PC-3 (cell line): Measurements from ENCODE around the gene WNT5A. TPM values are rescaled to one million over a fixed set of nuclear protein-coding genes. Genes with fewer than 3 reads are reported as not detected.
A peak's percentile ranks its signal among the peaks of the same experiment; 100 is the strongest.

Experiments
- ATAC-seq: fragments of 200-7000 bp; cut with Tn5 transposase; 2 replicates; pipeline ENCODE4 v1.9.1; 2020; ENCODE audit warnings: mild to moderate bottlenecking, moderate library complexity
- BruUV-seq: library from RNA; stranded (reverse); fragments of 400-500 nt; replicated peaks from 2 replicates; lab custom pipeline; 2021; lab: Mats Ljungman, UMichigan
- CTCF ChIA-PET: fragments of 300-600 bp; sonication (Branson Sonifier 250); formaldehyde crosslinking; loops from one replicate; lab custom pipeline; 2022; ENCODE audit warnings: antibody characterized with exemption; lab: Charles Lee
- POLR2A ChIA-PET: fragments of 300-600 bp; sonication (Branson Sonifier 250); formaldehyde crosslinking; loops from one replicate; lab custom pipeline; 2022; ENCODE audit warnings: antibody characterized with exemption; ENCODE audit not compliant: unreplicated experiment; lab: Charles Lee
- DNase-seq: peaks from one replicate; pipeline ENCODE4 v3.0.0-alpha.2; 2015
- H2AFZ ChIP-seq: fragments of 300-600 bp; sonication (generic); 2 replicates; pipeline ENCODE4 v1.6.0; 2016; ENCODE audit warnings: antibody characterized with exemption, low read length
- H3F3A ChIP-seq: fragments of 300-600 bp; sonication (generic); one replicate; pipeline ENCODE4 v1.6.0; 2017; ENCODE audit warnings: antibody characterized with exemption, low read length, control low read depth, mild to moderate bottlenecking; ENCODE audit not compliant: unreplicated experiment
- H3K27ac ChIP-seq: fragments of 300-600 bp; sonication (generic); 2 replicates; pipeline ENCODE4 v1.5.1; 2016; ENCODE audit warnings: mild to moderate bottlenecking, low read length
- H3K27me3 ChIP-seq: fragments of 300-600 bp; sonication (generic); 2 replicates; pipeline ENCODE4 v1.6.1; 2016; ENCODE audit warnings: low read length, mixed read lengths
- H3K36me3 ChIP-seq: fragments of 300-600 bp; sonication (generic); 2 replicates; pipeline ENCODE4 v1.6.1; 2016; ENCODE audit warnings: low read depth, mixed run types, low read length, mixed read lengths
- H3K4me1 ChIP-seq: fragments of 300-600 bp; sonication (generic); 2 replicates; pipeline ENCODE4 v1.5.1; 2016; ENCODE audit warnings: low read length; ENCODE audit not compliant: insufficient read depth
- H3K4me2 ChIP-seq: fragments of 300-600 bp; sonication (generic); 2 replicates; pipeline ENCODE4 v1.6.0; 2016; ENCODE audit warnings: low read length
- H3K4me3 ChIP-seq: fragments of 300-600 bp; sonication (generic); 2 replicates; pipeline ENCODE4 v1.5.1; 2016; ENCODE audit warnings: mild to moderate bottlenecking, low read length, mixed read lengths
- H3K79me2 ChIP-seq: fragments of 300-600 bp; sonication (generic); 2 replicates; pipeline ENCODE4 v1.6.1; 2017; ENCODE audit warnings: low read length, mixed read lengths
- H3K9ac ChIP-seq: fragments of 300-600 bp; sonication (generic); 2 replicates; pipeline ENCODE4 v1.6.0; 2016; ENCODE audit warnings: mild to moderate bottlenecking, low read length
- H3K9me2 ChIP-seq: fragments of 300-600 bp; sonication (generic); replicated peaks from 2 replicates; pipeline ENCODE4 v1.6.1; 2016; ENCODE audit warnings: mixed run types, low read length, mixed read lengths
- H3K9me3 ChIP-seq: fragments of 300-600 bp; sonication (generic); 2 replicates; pipeline ENCODE4 v1.6.1; 2016; ENCODE audit warnings: low read length, mixed read lengths
- H4K20me1 ChIP-seq: fragments of 300-600 bp; sonication (generic); 2 replicates; pipeline ENCODE4 v1.6.1; 2016; ENCODE audit warnings: low read length, mixed read lengths
- CTCF ChIP-seq: fragments of 300-600 bp; sonication (generic); conservative IDR thresholded peaks from 2 replicates; pipeline ENCODE4 v1.5.1; 2017; ENCODE audit warnings: antibody characterized with exemption, low read depth, mild to moderate bottlenecking, low read length
- EZH2 ChIP-seq: fragments of 300-600 bp; sonication (generic); IDR thresholded peaks from one replicate; pipeline ENCODE4 v1.6.1; 2017; ENCODE audit warnings: antibody characterized with exemption, mild to moderate bottlenecking, low read length; ENCODE audit not compliant: unreplicated experiment
- EZH2phosphoT487 ChIP-seq: fragments of 300-600 bp; sonication (generic); IDR thresholded peaks from 2 replicates; pipeline ENCODE4 v1.6.1; 2018; ENCODE audit warnings: mild to moderate bottlenecking, antibody characterized with exemption, low read length, borderline replicate concordance
- intact Hi-C: fragments of 100-400 bp; cut with micrococcal nuclease; formaldehyde crosslinking; loops from 2 replicates; pipeline ENCODE4 v1.9.0; 2023
- total RNA-seq: library from RNA; depleted of rRNA; stranded (reverse); fragments of >200 nt; gene quantifications from 2 replicates; pipeline ENCODE4 v1.2.3, GENCODE V29; 2014

Gene WNT5A
- total RNA-seq, 1 experiment from 2014 or later: 21.8 TPM

GRCh38 chr3:55476515-55476914 lies 10.6 kb downstream of the WNT5A start:
- H3K4me2 ChIP-seq: 0 out of 2 replicates have a peak overlapping the region, but pooled peaks have one; percentile 2
- ChIA-PET CTCF (no interaction called here), POLR2A (no interaction called here)
- intact Hi-C loops: no loop called here
- H3K4me1 ChIP-seq: peaks cover 5% of the 10 kb centered on the region; the same call in 1 of the 2 replicates
- no peak overlapping the region for H3K27ac ChIP-seq
- no peak overlapping the region for H3K9ac ChIP-seq
- DNase-seq (peak; percentile 62), ATAC-seq (peak; percentile 37; the same call in 1 of the 2 replicates)
- H3K79me2 ChIP-seq: peaks cover 5% of the 10 kb centered on the region; the same call in 1 of the 2 replicates
- no peaks in the 10 kb centered on the region for H4K20me1 ChIP-seq
- no peaks in the 10 kb centered on the region for H3F3A ChIP-seq
- no peaks in the 10 kb centered on the region for H3K36me3 ChIP-seq
- no peak overlapping the region for H3K4me3 ChIP-seq
- H3K9me2 ChIP-seq: no peaks in the 10 kb centered on the region
- TF ChIP-seq EZH2phosphoT487 (no peak), EZH2 (no peak), CTCF (no peak)
- H3K9me3 ChIP-seq: no peaks in the 10 kb centered on the region
- H2AFZ ChIP-seq: no peak overlapping the region
- no TSS peak for BruUV-seq
- no peaks in the 10 kb centered on the region for H3K27me3 ChIP-seq

DNA sequence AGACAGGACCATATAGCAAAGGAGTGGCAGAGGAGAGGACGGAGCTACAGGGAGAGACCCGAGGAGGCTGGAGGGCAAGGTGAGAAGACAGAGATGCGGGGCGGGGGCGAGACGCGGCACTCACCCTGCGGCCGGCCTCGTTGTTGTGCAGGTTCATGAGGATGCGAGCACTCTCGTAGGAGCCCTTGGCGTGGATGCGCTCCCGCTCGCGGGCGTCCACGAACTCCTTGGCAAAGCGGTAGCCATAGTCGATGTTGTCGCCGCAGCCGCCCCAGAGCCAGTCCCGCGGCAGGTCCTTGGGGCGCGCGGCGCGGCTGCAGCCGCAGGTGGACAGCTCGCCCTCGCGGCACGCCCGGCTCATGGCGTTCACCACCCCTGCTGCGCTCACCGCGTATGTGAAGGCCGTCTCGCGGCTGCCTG lies 12.9 kb downstream of the WNT5A start:
- H3F3A ChIP-seq: no peaks in the 10 kb centered on the region
- no peak for ATAC-seq
- H3K36me3 ChIP-seq: no peaks in the 10 kb centered on the region; the same call in 1 of the 2 replicates
- peaks cover 5% of the 10 kb centered on the region; the same call in 1 of the 2 replicates for H3K4me1 ChIP-seq
- ChIA-PET POLR2A (interaction anchor here (0.6 kb wide), 1 partner anchor 501 kb away, joined by 4 read pairs; no protein-coding TSS in a partner anchor), CTCF (no interaction called here)
- no peaks in the 10 kb centered on the region for H3K79me2 ChIP-seq
- BruUV-seq: no TSS peak
- no peak overlapping the region for H3K9ac ChIP-seq
- no peaks in the 10 kb centered on the region for H4K20me1 ChIP-seq
- intact Hi-C loops: no loop called here
- no peaks in the 10 kb centered on the region for H3K9me2 ChIP-seq
- H3K4me3 ChIP-seq: no peak overlapping the region
- no peak overlapping the region for H3K4me2 ChIP-seq
- TF ChIP-seq CTCF (no peak), EZH2phosphoT487 (no peak), EZH2 (no peak)
- no peaks in the 10 kb centered on the region for H3K9me3 ChIP-seq
- H3K27ac ChIP-seq: no peak overlapping the region
- no peak overlapping the region for H2AFZ ChIP-seq
- DNase-seq: no peak
- H3K27me3 ChIP-seq: no peaks in the 10 kb centered on the region

DNA sequence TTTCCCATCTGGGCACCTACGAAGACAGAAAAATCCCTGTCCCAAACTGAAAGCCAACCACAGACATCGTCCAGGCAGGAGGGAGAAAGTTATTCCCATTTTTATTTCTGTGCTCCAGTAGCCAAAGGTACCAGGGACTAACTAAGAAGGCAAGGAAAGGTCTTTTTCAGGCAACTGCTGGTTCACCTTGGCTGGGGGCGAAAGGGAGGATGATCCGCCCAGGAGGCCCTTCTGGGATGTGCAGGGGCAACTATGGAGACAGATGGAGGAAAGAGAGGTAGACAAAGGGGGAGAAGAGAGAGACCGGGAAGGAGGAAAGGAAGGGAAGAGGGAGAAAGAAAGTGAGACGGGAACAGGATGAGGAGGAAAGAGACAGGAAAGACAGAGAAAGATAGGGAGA lies 13.3 kb downstream of the WNT5A start:
- no peaks in the 10 kb centered on the region for H3K9me2 ChIP-seq
- no peaks in the 10 kb centered on the region for H3K9me3 ChIP-seq
- ATAC-seq: no peak
- H3K27ac ChIP-seq: no peak overlapping the region
- POLR2A ChIA-PET: interaction anchor here (0.6 kb wide), 1 partner anchor 500 kb away, joined by 4 read pairs; no protein-coding TSS in a partner anchor
- no TSS peak for BruUV-seq
- intact Hi-C loops: no loop called here
- no peak for TF ChIP-seq EZH2
- no peak for TF ChIP-seq EZH2phosphoT487
- TF ChIP-seq CTCF: no peak
- H3K4me2 ChIP-seq: no peak overlapping the region
- no peak for DNase-seq
- no peak overlapping the region for H3K9ac ChIP-seq
- H3K4me3 ChIP-seq: no peak overlapping the region
- H3K27me3 ChIP-seq: no peaks in the 10 kb centered on the region
- no peaks in the 10 kb centered on the region for H4K20me1 ChIP-seq
- H2AFZ ChIP-seq: no peak overlapping the region
- no peaks in the 10 kb centered on the region for H3K79me2 ChIP-seq
- no peaks in the 10 kb centered on the region; the same call in 1 of the 2 replicates for H3K36me3 ChIP-seq
- CTCF ChIA-PET: no interaction called here
- peaks cover 5% of the 10 kb centered on the region; the same call in 1 of the 2 replicates for H3K4me1 ChIP-seq
- no peaks in the 10 kb centered on the region for H3F3A ChIP-seq
